HG02884 (cell line): ENCODE data around the gene MEAF6.
A peak's percentile ranks its signal among the peaks of the same experiment; 100 is the strongest.

Experiments used
- ATAC-seq: cut with Tn5 transposase; IDR thresholded peaks from one replicate; pipeline ENCODE4 v1.9.1; 2021; ENCODE audit warnings: mild to moderate bottlenecking, moderate library complexity; ENCODE audit not compliant: unreplicated experiment

MEAF6 gene

GRCh38 chr1:37485902-37486679, 28.5 kb downstream of the MEAF6 start:
- ATAC-seq: no peak

- ATAC-seq: no peak
These were observed 30.1 kb downstream of the MEAF6 start for GRCh38 chr1:37484325-37485051.

GRCh38 chr1:37483785-37484184, 30.8 kb downstream of the MEAF6 start:
- no peak for ATAC-seq

- ATAC-seq: no peak
These were observed 31.5 kb downstream of the MEAF6 start for GRCh38 chr1:37482796-37483744.

- no peak for ATAC-seq
These were observed 32.4 kb downstream of the MEAF6 start for GRCh38 chr1:37482004-37482785.

GRCh38 chr1:37481289-37482003, 33.1 kb downstream of the MEAF6 start:
- no peak for ATAC-seq

- no peak for ATAC-seq
These were observed 33.8 kb downstream of the MEAF6 start for GRCh38 chr1:37480581-37481288.

GRCh38 chr1:37480125-37480466, 34.5 kb downstream of the MEAF6 start:
- no peak for ATAC-seq

GRCh38 chr1:37479255-37480124, 35.1 kb downstream of the MEAF6 start:
- peak; percentile 34 for ATAC-seq

GRCh38 chr1:37478890-37479254, 35.7 kb downstream of the MEAF6 start:
- no peak for ATAC-seq

GRCh38 chr1:37478451-37478881, 36.1 kb downstream of the MEAF6 start:
- ATAC-seq: no peak

GRCh38 chr1:37477946-37478345, 36.6 kb downstream of the MEAF6 start:
- ATAC-seq: no peak

- ATAC-seq: peak; percentile 27
These were observed 37.2 kb downstream of the MEAF6 start for GRCh38 chr1:37477198-37477931.

GRCh38 chr1:37476460-37477197, 37.9 kb downstream of the MEAF6 start:
- no peak for ATAC-seq

GRCh38 chr1:37476087-37476452, 38.5 kb downstream of the MEAF6 start:
- no peak for ATAC-seq

- ATAC-seq: no peak
These were observed 39.0 kb downstream of the MEAF6 start for GRCh38 chr1:37475380-37476086.
